Psoas muscle (tissue), 8 donors: ENCODE results near the gene FER. TPM values are rescaled to one million over a fixed set of nuclear protein-coding genes. Genes with fewer than 3 reads are reported as not detected.
"Not testable (repeated sequence)": the region's sequence is repeated elsewhere in the genome, so short reads cannot be mapped to it uniquely, and the experiment has no call there.

ENCODE experiments used
- ATAC-seq, 4 donors: fragments of 200-7000 bp; cut with Tn5 transposase; one replicate each; pipeline ENCODE4 v1.9.1; 2020; ENCODE audit warnings: moderate library complexity in 3 of 4, mild to moderate bottlenecking in 2 of 4
- DNase-seq, 2 donors: peaks; one replicate each; pipeline ENCODE4 v3.0.0-alpha.2; 2020
- H3K27ac ChIP-seq: fragments of 200-600 bp; one replicate; pipeline ENCODE4 v1.8.0; 2022
- H3K27me3 ChIP-seq, 3 donors: fragments of 200-600 bp in 1 of 3; one replicate each; pipeline versions ENCODE4 v1.6.1 to v1.8.0; 2013 to 2022; ENCODE audit warnings: low read length in 2 of 3, mild to moderate bottlenecking in 2 of 3, moderate library complexity in 1 of 3; ENCODE audit not compliant: insufficient read depth in 3 of 3
- H3K36me3 ChIP-seq, 2 donors: fragments of 200-600 bp in 1 of 2; one replicate each; pipeline versions ENCODE4 v1.6.1 to v1.8.0; 2013 to 2022; ENCODE audit warnings: low read depth in 1 of 2, mild to moderate bottlenecking in 1 of 2, moderate library complexity in 1 of 2; ENCODE audit not compliant: insufficient read depth in 1 of 2
- H3K4me1 ChIP-seq: fragments of 200-600 bp; one replicate; pipeline ENCODE4 v1.8.0; 2022
- H3K4me3 ChIP-seq: fragments of 200-600 bp; one replicate; pipeline ENCODE4 v1.8.0; 2022; ENCODE audit warnings: mild to moderate bottlenecking
- H3K9me3 ChIP-seq: fragments of 200-600 bp; one replicate; pipeline ENCODE4 v1.8.0; 2022
- WGBS, 3 donors: extraction: QIAGEN DNeasy Blood & Tissue Kit; methylation state at CpG; one replicate each; pipeline versions ENCODE4 v1.1.6 to v1.1.7; 2013; 5-methylcytosine and 5-hydroxymethylcytosine counted together
- intact Hi-C, 2 donors: fragments of 100-400 bp; cut with DNase I; formaldehyde crosslinking; loops; one replicate each; pipeline versions ENCODE4 v1.11.0 to v1.14.2; 2022
- polyA plus RNA-seq, 3 donors: library from polyadenylated mRNA; stranded (reverse); fragments of 200-250 nt; gene quantifications; one replicate each; pipeline ENCODE4 v1.2.3, GENCODE V29; 2013
- total RNA-seq, 4 donors: library from RNA; stranded (reverse); fragmentation: NEBNext Ultra II Directional in 2 of 4; extraction: Animal tissue kit (Norgen Biotek cat#: 25700) in 2 of 4; gene quantifications; one replicate each; pipeline versions ENCODE4 v1.2.1 to v1.2.4, GENCODE V29; 2021 to 2023
- TF ChIP-seq, protein P1 (sequence below): fragments of 200-600 bp; IDR thresholded peaks from one replicate; pipeline ENCODE4 v1.8.0; 2022; ENCODE audit warnings: antibody characterized with exemption
- donor health status: healthy with polysubstance abuse.
- donor health status: DM: no; HTN: no; CAD: no; lungs with moderate emphysema.
- donor health status: Bipolar disorder and iron deficiency.
- donor health status: healthy.
- donor health status: DM: yes; HTN: yes; CAD: no.
- donor health status: DM: no; HTN: no; CAD: no.
- donor health status: DM: no; HTN: no; CAD: no.
- donor health status: DM: yes; HTN: yes; CAD: no.

FER gene
- total and polyA plus RNA-seq, 7 donors, result 0.66 to 7.6 (median 4.6) TPM

- ATAC-seq (no peak), DNase-seq (no peak)
- TF ChIP-seq, protein P1, sequence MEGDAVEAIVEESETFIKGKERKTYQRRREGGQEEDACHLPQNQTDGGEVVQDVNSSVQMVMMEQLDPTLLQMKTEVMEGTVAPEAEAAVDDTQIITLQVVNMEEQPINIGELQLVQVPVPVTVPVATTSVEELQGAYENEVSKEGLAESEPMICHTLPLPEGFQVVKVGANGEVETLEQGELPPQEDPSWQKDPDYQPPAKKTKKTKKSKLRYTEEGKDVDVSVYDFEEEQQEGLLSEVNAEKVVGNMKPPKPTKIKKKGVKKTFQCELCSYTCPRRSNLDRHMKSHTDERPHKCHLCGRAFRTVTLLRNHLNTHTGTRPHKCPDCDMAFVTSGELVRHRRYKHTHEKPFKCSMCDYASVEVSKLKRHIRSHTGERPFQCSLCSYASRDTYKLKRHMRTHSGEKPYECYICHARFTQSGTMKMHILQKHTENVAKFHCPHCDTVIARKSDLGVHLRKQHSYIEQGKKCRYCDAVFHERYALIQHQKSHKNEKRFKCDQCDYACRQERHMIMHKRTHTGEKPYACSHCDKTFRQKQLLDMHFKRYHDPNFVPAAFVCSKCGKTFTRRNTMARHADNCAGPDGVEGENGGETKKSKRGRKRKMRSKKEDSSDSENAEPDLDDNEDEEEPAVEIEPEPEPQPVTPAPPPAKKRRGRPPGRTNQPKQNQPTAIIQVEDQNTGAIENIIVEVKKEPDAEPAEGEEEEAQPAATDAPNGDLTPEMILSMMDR, result no peak
- H3K36me3 ChIP-seq, result no peaks in the 10 kb centered on the region
- no peak overlapping the region for H3K4me3 ChIP-seq
- no peaks in the 10 kb centered on the region for H3K4me1 ChIP-seq
- H3K27ac ChIP-seq, result no peak overlapping the region
- no peaks in the 10 kb centered on the region for H3K9me3 ChIP-seq
- intact Hi-C loops, result no loop called here
- 92 to 94% (median 93%) methylated on average over 1 of the region's 1 CpG for WGBS, 3 donors
- H3K27me3 ChIP-seq, result no peaks in the 10 kb centered on the region
These were observed 79.4 kb downstream of the FER start for GRCh38 chr5:108827131-108827530.

- Histone ChIP-seq H3K9me3 (no peaks in the 10 kb centered on the region), H3K27me3 (no peaks in the 10 kb centered on the region), H3K36me3 (peaks cover 0 to 11% of the 10 kb centered on the region in 2 donors), H3K27ac (no peak overlapping the region), H3K4me3 (no peak overlapping the region), H3K4me1 (no peaks in the 10 kb centered on the region)
- 94 to 99% (median 98%) methylated on average over 3 of the region's 3 CpGs for WGBS, 3 donors
- TF ChIP-seq, protein P1, result no peak
- intact Hi-C loops, result no loop called here
- no peak for ATAC-seq
- DNase-seq, result no peak
These were observed 83.1 kb downstream of the FER start for GRCh38 chr5:108830705-108831276.

GRCh38 chr5:108836492-108836891 is 88.8 kb downstream of the FER start:
- no peak for ATAC-seq
- no peaks in the 10 kb centered on the region for H3K27me3 ChIP-seq
- H3K9me3 ChIP-seq, result no peaks in the 10 kb centered on the region
- intact Hi-C loops, result no loop called here
- no peak for DNase-seq
- H3K4me1 ChIP-seq, result no peaks in the 10 kb centered on the region
- WGBS, 3 donors, result 90 to 94% (median 93%) methylated on average over 2 of the region's 2 CpGs
- no peak overlapping the region for H3K4me3 ChIP-seq
- H3K27ac ChIP-seq, result no peak overlapping the region
- H3K36me3 ChIP-seq, result peaks cover 0 to 12% of the 10 kb centered on the region in 2 donors
- TF ChIP-seq, protein P1, result no peak

GRCh38 chr5:108842260-108842941 is 94.7 kb downstream of the FER start:
- H3K4me1 ChIP-seq, result not testable (repeated sequence)

GRCh38 chr5:108851129-108851528 is 103.4 kb downstream of the FER start:
- intact Hi-C loops, H3K27ac ChIP-seq, H3K36me3 ChIP-seq, H3K4me1 ChIP-seq, H3K4me3 ChIP-seq, ATAC-seq, H3K9me3 ChIP-seq, DNase-seq, H3K27me3 ChIP-seq: not testable (repeated sequence)
- WGBS, 3 donors, result 93 to 96% (median 93%) methylated on average over 4 of the region's 4 CpGs

More at GRCh38 chr5:108842260-108842941, 94.7 kb downstream of the FER start:
- ATAC-seq, intact Hi-C loops, H3K36me3 ChIP-seq, H3K27ac ChIP-seq, H3K9me3 ChIP-seq, H3K4me3 ChIP-seq, DNase-seq, H3K27me3 ChIP-seq: not testable (repeated sequence)
- 89 to 90% (median 89%) methylated on average over 3 of the region's 3 CpGs for WGBS, 3 donors
